Measurements from ENCODE around the gene AGK. TPM values are rescaled to one million over a fixed set of nuclear protein-coding genes. Genes with fewer than 3 reads are reported as not detected.

AGK gene
- total RNA-seq, 1 experiment from 2014 or later, result 44.1 TPM

GRCh38 chr7:141541375-141541774 lies 9.8 kb upstream of the AGK start:
- TF ChIP-seq EZH2 (IDR thresholded peaks at IDR 0.05; ENCODE audit: low read depth), result no peak
- TF ChIP-seq, protein P1, sequence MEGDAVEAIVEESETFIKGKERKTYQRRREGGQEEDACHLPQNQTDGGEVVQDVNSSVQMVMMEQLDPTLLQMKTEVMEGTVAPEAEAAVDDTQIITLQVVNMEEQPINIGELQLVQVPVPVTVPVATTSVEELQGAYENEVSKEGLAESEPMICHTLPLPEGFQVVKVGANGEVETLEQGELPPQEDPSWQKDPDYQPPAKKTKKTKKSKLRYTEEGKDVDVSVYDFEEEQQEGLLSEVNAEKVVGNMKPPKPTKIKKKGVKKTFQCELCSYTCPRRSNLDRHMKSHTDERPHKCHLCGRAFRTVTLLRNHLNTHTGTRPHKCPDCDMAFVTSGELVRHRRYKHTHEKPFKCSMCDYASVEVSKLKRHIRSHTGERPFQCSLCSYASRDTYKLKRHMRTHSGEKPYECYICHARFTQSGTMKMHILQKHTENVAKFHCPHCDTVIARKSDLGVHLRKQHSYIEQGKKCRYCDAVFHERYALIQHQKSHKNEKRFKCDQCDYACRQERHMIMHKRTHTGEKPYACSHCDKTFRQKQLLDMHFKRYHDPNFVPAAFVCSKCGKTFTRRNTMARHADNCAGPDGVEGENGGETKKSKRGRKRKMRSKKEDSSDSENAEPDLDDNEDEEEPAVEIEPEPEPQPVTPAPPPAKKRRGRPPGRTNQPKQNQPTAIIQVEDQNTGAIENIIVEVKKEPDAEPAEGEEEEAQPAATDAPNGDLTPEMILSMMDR (conservative IDR thresholded peaks at IDR 0.05), result no peak
- ChIA-PET CTCF (no interaction called here), POLR2A (ENCODE audit: unreplicated experiment) (no interaction called here)
- Histone ChIP-seq H4K20me1 (ENCODE audit: insufficient read depth) (no peaks in the 10 kb centered on the region), H3K4me1 (replicated peaks; ENCODE audit: insufficient read depth) (no peaks in the 10 kb centered on the region), H3K4me3 (no peak overlapping the region), H3K27me3 (ENCODE audit: insufficient read depth, low read depth) (peaks cover 11% of the 10 kb centered on the region; the same call in 1 of the 2 replicates), H3K9me3 (ENCODE audit: insufficient read depth, low read depth) (no peaks in the 10 kb centered on the region), H3K79me2 (ENCODE audit: low read depth) (no peaks in the 10 kb centered on the region), H3K36me3 (ENCODE audit: low read depth) (no peaks in the 10 kb centered on the region), H3F3A (ENCODE audit: insufficient read depth, low read depth) (no peaks in the 10 kb centered on the region), H3K27ac (no peak overlapping the region), H2AFZ (no peak overlapping the region), H3K4me2 (no peak overlapping the region), H3K9me2 (ENCODE audit: insufficient read depth) (no peaks in the 10 kb centered on the region)
- intact Hi-C loops (cut with micrococcal nuclease; ENCODE audit: unreplicated experiment), result no loop called here
- DNase-seq, result no peak
- no TSS peak for BruUV-seq (replicated peaks)

DNA sequence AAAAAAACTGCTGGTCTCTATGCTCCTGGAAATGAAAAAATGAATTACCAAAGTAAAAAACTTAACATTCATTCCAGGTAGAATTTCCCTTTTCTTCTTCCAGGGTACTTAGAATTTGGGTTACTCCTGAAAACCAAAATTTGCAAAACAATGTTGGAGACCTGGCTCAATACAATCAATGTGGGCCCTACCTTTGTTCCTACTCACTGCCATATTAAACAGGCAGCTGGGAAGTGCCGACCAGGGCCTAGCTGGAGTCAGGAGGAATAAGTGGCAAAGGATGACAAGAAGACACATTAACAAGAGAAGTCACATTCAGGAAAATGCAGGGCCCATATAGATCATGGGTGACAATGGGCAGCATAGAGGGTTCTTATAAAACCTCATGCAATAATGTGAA lies 6.4 kb upstream of the AGK start:
- Histone ChIP-seq H3K36me3 (ENCODE audit: low read depth) (no peaks in the 10 kb centered on the region), H3K27me3 (ENCODE audit: insufficient read depth, low read depth) (no peaks in the 10 kb centered on the region), H3K79me2 (ENCODE audit: low read depth) (no peaks in the 10 kb centered on the region), H2AFZ (no peak overlapping the region), H3K27ac (no peak overlapping the region), H4K20me1 (ENCODE audit: insufficient read depth) (no peaks in the 10 kb centered on the region), H3K4me3 (no peak overlapping the region), H3K9me2 (ENCODE audit: insufficient read depth) (no peaks in the 10 kb centered on the region), H3K9me3 (ENCODE audit: insufficient read depth, low read depth) (no peaks in the 10 kb centered on the region), H3K4me2 (no peak overlapping the region), H3K4me1 (replicated peaks; ENCODE audit: insufficient read depth) (no peaks in the 10 kb centered on the region), H3F3A (ENCODE audit: insufficient read depth, low read depth) (no peaks in the 10 kb centered on the region)
- BruUV-seq (replicated peaks), result no TSS peak
- ChIA-PET CTCF (no interaction called here), POLR2A (ENCODE audit: unreplicated experiment) (no interaction called here)
- no peak for TF ChIP-seq EZH2 (IDR thresholded peaks at IDR 0.05; ENCODE audit: low read depth)
- TF ChIP-seq, protein P1 (conservative IDR thresholded peaks at IDR 0.05), result no peak
- DNase-seq, result no peak
- intact Hi-C loops (cut with micrococcal nuclease; ENCODE audit: unreplicated experiment), result no loop called here

DNA sequence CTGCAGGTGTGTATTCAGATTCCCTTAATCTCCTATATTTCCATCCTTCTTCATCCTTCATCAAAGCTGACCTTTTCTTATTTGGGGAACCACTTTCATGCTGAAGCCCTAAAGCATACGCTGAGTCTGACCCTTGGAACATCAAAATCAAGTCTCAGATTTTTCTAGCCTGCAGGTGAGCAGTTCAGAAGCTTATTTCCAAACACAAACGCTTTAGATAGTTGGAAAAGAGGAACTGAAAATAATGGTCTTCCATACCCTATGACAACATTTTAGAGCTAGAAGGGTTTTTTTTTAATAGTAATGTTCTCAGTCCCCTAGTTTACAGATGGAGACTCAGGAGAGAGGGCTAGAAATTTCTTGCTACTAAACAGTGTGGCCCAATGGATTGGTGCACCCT lies 1.6 kb upstream of the AGK start:
- CTCF ChIA-PET, result interaction anchor here (0.6 kb wide), 1 partner anchor 16 kb away, joined by 3 read pairs; no protein-coding TSS in a partner anchor
- H3K36me3 ChIP-seq (ENCODE audit: low read depth), result no peaks in the 10 kb centered on the region
- DNase-seq, result no peak
- H3K27ac ChIP-seq, result no peak overlapping the region
- H4K20me1 ChIP-seq (ENCODE audit: insufficient read depth), result no peaks in the 10 kb centered on the region
- BruUV-seq (replicated peaks), result no TSS peak
- H3K4me3 ChIP-seq, result no peak overlapping the region
- TF ChIP-seq, protein P1 (conservative IDR thresholded peaks at IDR 0.05), result no peak
- no peak for TF ChIP-seq EZH2 (IDR thresholded peaks at IDR 0.05; ENCODE audit: low read depth)
- intact Hi-C loops (cut with micrococcal nuclease; ENCODE audit: unreplicated experiment), result no loop called here
- H3K4me2 ChIP-seq, result no peak overlapping the region
- peaks cover 10% of the 10 kb centered on the region for H3K4me1 ChIP-seq (replicated peaks; ENCODE audit: insufficient read depth)
- no peaks in the 10 kb centered on the region for H3K27me3 ChIP-seq (ENCODE audit: insufficient read depth, low read depth)
- no peak overlapping the region for H2AFZ ChIP-seq
- H3F3A ChIP-seq (ENCODE audit: insufficient read depth, low read depth), result no peaks in the 10 kb centered on the region
- POLR2A ChIA-PET (ENCODE audit: unreplicated experiment), result interaction anchor here (0.6 kb wide), 1 partner anchor 826 kb away, joined by 3 read pairs; no protein-coding TSS in a partner anchor
- H3K9me3 ChIP-seq (ENCODE audit: insufficient read depth, low read depth), result no peaks in the 10 kb centered on the region
- no peaks in the 10 kb centered on the region for H3K9me2 ChIP-seq (ENCODE audit: insufficient read depth)
- peaks cover 18% of the 10 kb centered on the region for H3K79me2 ChIP-seq (ENCODE audit: low read depth)

Data from PC-9 (cell line).